Eye (tissue), 1 donor: ENCODE measurements around the gene SMTNL1.
A peak's percentile ranks its signal among the peaks of the same experiment; 100 is the strongest.
"Not testable (repeated sequence)": the region's sequence is repeated elsewhere in the genome, so short reads cannot be mapped to it uniquely, and the experiment has no call there.

Source experiments
- DNase-seq: peaks from one replicate; pipeline ENCODE4 v3.0.0-alpha.2; 2015

Gene SMTNL1

GRCh38 chr11:57508341-57509170 lies 28.8 kb upstream of the SMTNL1 start:
- DNase-seq = no peak

DNA sequence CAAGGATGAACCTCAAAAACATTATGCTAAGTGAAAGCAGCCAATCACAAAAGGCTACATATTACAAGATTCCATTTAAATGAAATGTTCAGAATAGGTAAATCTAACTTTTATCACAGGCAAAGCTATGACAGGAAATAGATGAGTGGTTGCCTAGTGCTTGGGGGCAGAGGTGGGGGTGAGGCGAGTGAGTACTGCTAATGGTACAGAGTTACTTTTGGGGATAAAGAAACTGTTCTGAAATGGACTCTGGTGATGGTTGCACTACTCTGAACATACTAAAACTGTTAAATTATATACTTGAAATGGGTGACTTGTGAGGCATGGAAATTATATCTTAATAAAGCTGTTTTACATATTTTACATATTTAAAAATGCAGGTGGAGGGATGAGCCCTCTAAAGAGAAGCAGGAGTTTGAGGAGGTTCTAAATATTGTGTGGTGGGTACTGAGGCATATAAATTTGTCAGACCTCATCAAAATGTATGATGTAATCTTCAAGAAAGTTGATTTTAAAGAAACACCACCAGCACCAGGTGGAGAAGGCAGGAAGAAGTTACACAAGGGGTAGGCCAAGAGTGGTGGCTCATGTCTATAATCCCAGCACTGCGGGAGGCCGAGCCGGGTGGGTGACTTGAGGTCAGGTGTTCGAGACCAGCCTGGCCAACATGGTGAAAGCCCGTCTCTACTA lies 25.5 kb upstream of the SMTNL1 start:
- DNase-seq = no peak

- no peak for DNase-seq
These were observed 24.5 kb upstream of the SMTNL1 start for GRCh38 chr11:57512646-57513451.

DNA sequence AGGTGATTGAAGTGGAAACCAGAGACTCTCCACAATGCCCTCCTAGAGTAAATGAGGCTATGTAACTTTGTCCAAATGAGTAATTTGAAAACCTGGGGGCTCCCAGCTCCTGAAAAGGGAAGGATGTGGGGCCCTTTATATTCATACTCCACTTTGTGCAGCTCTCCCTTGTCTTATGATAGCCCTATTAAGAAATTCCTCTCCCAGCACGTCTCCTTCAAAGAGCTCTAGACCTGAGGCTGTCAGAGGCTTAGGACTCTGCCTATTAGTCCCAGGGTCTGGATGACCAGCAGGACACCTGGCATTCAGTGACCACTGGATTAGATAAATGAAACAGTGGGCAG lies 24.0 kb upstream of the SMTNL1 start:
- DNase-seq = peak; percentile 34

DNA sequence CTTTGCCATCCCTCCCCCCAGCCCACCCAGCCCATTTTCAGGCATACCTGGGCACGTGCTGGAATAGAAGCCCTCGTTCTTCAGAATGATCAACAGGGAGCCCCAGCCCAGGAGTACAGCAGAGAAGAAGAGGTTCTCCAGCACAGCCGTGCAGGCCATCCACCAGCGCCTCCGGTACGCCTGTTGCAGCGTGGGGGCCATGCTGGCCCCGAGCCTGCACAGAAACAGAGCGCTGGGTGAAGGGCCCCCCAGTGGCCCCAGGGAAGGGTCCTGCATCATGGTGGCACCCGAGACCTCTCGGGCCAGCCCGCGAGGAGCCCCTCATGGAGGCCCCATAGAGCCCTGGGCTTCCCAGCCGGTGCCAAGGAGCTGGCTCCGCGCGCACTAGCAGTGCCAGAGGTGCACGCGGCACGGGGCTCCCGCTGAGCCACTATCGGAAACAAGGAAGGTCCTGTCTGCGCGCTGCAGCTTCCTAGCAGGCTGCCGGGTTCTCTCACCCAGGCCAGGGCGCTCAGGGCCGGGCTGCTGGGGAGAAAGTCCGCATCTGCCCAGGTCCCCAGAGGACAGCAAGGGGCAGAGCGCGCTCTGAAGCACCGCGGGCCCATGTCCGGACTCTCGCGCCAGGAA lies 23.4 kb upstream of the SMTNL1 start:
- peak; percentile 59 for DNase-seq

DNA sequence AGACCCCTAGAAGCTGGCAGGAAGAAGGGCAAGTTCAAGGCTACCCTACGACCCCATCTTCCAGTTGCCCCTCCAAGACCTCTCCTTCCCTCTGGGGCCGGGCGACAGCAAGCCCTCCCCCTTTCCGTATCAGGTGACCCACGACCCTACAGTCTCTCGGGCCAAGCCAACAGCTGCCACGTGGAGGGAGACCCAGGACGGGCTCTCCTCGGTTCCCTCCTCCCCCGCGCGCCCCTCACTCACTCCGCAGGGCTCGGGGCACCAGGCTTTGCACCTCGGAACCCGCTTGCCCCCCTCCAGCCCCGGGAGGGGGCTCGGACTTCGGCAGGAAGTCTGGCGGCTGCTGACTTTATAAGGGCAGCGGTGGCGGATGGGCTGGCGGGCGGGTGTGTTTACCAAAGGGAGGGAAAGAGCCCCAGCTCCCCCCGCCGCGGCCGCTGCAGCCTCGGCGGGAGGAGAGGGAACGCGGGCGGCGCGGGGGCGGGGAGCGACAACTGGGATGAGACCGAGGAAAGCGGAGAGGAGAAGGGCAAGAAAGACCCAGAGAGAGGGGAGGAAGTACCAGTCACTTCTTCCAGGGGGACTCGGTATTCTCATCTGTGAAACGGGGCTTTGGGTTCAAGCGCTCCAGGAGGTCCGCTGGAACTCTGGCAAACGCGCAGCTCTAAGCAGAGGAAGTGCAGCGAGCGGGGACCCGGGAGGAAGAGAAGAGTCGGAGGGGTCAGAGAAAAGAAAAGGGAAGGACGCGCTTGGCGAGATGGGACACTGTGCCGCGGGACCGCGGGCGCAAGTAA lies 22.7 kb upstream of the SMTNL1 start:
- peak; percentile 67 for DNase-seq

DNA sequence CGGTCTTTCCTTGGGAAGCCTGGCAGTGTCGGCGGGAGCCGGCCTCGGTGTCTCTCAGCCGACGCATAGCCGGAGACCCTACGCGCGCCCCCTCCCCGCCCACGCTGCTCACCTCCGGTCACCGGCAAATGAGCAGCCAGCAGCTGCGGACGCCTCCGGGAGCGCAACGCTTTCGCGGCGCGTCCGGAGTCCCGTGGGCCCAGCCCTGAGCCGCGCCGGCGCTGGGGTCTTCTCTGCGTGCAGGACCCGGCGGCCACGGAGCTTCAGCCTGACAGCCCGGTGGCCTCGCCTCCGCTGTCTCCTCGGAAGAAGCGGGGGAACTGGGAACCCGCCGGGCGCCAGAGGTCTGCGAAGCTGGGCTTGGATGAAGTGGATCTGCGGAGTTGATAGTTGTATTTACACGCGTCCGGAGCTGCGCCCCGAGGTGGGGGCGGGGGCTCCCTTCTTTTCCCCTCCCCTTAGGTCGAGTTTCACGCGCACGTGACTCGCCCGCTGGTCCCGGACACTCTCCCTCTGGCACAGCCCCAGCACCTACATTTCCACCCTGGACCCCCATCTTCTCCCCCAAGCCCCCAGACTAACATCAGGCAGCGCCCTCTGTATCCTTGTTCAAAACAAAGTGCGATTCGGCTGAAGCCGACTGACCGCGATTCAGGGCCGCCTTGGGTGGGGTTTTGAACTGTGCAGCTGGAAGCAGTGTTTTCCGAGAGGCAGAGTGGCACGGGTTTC lies 21.9 kb upstream of the SMTNL1 start, which contains the start of gene SLC43A1:
TSS of gene SLC43A1 (minus strand) at position 371 of the 729 bp plus-strand sequence. CDS start 1,591 bp downstream, outside the sequence.
- peak; percentile 65 for DNase-seq

- DNase-seq = no peak
These were observed 21.3 kb upstream of the SMTNL1 start for GRCh38 chr11:57516061-57516443.

GRCh38 chr11:57521116-57521515 lies 16.3 kb upstream of the SMTNL1 start:
- DNase-seq = no peak

DNA sequence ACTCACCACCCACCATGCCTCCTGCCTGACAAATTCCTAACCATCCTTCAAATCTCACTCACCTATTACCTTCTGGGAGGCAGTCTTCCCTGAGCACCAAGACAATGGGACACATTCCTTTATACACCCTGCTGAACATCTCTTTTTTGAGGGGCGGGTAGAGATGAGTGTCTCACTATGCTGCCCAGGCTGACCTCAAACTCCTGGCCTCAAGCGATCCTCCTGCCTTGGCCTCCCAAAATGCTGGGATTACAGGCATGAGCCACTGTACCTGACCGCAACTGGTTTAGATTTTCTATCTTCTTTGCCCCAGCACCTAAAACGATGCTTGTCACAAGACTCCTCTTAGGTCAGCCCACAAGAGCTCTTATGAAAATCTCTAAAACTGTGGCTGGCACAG lies 14.0 kb upstream of the SMTNL1 start:
- DNase-seq = no peak

- peak; percentile 87 for DNase-seq
These were observed 10.3 kb upstream of the SMTNL1 start for GRCh38 chr11:57527056-57527631.

GRCh38 chr11:57529012-57529411 lies 8.4 kb upstream of the SMTNL1 start:
- no peak for DNase-seq

DNA sequence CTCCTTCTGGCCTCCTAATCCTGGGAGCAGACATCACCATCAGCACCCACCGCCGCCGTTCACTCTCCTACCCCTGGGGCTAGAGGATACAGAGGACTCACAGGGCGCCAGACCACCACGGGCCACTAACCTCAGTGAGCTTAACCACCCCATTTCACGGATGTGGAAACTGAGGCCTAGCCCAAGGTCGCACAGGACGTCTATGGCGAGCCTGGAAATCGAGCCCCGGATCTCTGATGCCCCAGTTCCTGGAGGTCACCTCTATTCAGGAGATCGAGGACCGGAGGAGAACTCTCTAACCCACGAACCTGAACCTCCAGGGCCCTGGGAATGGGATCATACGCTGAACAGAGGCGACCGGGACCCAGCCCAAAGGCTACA lies 7.2 kb upstream of the SMTNL1 start:
- no peak for DNase-seq

GRCh38 chr11:57530596-57531507 lies 6.5 kb upstream of the SMTNL1 start, which contains the start of gene TIMM10:
Gene TIMM10, minus strand, starts transcription at chr11:57530754. Its CDS starts 565 bp downstream, at chr11:57530189.
- DNase-seq = peak; percentile 97

- not testable (repeated sequence) for DNase-seq
These were observed 2.9 kb upstream of the SMTNL1 start for GRCh38 chr11:57534449-57534848.

DNA sequence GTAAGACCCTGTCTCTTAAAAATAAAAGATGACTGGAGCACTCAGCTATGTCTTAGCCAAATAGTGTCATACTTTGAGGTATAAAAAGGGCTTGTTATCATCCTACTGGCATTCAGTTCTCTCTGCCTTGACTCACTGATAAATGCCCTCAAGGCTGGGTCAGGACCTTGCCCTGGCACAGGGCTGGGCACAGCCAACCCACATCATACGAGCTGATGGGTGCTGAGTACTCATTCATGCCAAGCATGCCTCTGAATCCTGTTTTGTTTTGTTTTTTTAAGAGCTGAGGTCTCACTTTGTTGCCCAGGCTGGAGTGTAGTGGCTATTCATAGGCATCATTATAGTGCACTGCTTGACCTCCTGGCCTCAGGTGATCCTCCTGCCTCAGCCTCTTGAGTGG lies 1.9 kb downstream of the SMTNL1 start:
- DNase-seq = no peak

DNA sequence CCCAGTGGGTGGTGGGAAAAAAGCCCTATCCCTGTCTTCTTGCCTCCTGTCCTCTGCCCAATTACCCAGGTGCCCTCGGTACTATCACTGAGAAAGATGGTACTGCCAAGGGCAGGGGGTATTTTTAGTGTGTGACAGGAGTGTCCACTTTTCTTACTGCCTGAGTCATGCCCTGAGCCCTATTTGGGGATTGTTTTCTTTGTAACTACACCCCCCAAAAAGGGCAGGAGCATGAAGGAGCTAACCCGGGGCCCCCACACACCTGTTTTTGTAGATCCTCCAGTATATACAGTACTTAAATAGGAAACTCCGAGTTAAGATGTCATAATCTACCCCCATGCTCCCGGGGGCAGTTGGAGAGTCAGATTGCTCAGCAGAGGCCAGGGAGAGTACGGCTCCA lies 3.8 kb downstream of the SMTNL1 start:
- no peak for DNase-seq

GRCh38 chr11:57542582-57542981 lies 5.2 kb downstream of the SMTNL1 start:
- no peak for DNase-seq

- DNase-seq = no peak
These were observed 6.2 kb downstream of the SMTNL1 start for GRCh38 chr11:57543593-57543992.

DNA sequence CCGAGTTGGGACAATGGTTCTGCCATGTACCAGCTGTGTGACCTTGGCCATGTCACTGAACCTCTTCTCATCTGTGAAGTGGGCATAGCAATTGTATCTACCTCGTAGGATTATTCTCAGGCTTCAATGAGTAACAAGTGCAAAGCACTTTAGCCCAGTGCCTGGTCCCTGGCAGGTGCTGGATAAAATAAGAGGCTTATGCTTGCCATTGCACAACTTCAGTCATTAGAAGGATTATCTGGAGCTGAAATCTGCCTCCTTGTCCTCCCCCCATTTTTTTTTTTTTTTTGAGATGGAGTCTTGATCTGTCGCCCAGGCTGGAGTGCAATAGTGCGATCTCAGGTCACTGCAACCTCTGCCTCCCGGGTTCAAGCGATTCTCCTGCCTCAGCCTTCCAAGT lies 7.2 kb downstream of the SMTNL1 start:
- DNase-seq = peak; percentile 14
